GM21526 (cell line): ENCODE data around the gene LGALS3BP.

Experiments used
- ATAC-seq: cut with Tn5 transposase; IDR thresholded peaks from one replicate; pipeline ENCODE4 v1.9.1; 2021; ENCODE audit warnings: moderate library complexity; ENCODE audit not compliant: unreplicated experiment, low FRiP score

Gene LGALS3BP

GRCh38 chr17:78999947-79000395, 20.2 kb upstream of the LGALS3BP start:
- ATAC-seq = no peak

GRCh38 chr17:78999056-78999768, 19.5 kb upstream of the LGALS3BP start:
- no peak for ATAC-seq

GRCh38 chr17:78998311-78999055, 18.8 kb upstream of the LGALS3BP start:
- ATAC-seq = no peak

DNA sequence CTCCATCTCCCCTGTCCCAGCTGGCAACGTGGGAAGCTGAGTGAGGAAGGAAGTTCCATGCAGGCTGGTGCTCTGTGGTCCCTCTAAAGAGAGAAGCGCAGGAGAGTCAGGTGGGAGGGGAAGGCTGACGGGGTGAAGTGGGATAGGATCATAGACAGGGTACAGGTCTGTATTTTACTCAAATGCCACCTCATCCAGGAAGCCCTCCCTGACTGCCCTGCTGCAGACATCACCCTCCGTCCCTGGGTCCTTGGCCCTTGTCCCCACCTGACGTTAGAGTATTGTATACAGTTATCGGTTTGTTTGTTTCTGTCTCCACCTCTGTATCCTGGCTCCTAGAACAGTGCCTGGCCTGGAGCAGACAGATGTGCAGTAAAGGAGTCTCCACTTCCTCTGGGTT, 18.2 kb upstream of the LGALS3BP start:
- no peak for ATAC-seq

GRCh38 chr17:78997231-78997741, 17.6 kb upstream of the LGALS3BP start:
- no peak for ATAC-seq

GRCh38 chr17:78996781-78997201, 17.1 kb upstream of the LGALS3BP start:
- ATAC-seq = no peak

DNA sequence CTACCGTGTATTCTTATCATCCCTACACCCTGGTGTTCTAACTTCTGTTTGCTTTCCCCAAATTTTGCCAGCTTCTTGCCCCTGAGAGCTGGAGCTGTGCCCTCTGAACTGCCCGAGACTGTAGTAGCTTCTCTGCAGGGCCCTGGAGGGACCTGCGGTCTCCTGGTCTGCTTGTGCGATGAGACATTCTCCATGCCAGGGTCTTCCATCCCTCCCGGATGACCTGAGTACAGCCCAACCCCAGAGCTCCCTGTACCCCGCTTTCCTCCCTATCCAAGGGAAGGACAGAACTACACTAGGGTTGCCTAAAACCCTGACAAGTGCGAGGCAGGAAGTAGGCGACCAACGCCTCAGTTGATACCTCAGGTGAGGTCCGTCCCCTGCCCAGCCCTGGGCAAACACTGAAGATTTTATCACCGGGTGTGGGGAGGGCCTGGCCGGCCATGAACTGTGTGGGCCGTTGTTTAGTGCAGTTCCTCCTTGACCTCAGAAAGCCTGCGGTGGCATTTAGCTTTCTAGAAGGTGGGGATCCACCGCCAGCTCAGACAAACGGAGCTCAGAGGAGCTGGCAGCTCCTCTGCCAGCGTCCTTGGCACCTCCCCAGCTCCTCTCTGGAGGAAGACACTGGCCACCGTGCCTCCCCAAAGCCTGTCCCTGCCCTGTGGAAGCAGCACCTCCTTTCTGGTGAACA, 16.2 kb upstream of the LGALS3BP start:
- no peak for ATAC-seq

- ATAC-seq = no peak
Observed at GRCh38 chr17:78995022-78995760, 15.5 kb upstream of the LGALS3BP start.

- ATAC-seq = no peak
Observed at GRCh38 chr17:78993981-78994671, 14.4 kb upstream of the LGALS3BP start.

DNA sequence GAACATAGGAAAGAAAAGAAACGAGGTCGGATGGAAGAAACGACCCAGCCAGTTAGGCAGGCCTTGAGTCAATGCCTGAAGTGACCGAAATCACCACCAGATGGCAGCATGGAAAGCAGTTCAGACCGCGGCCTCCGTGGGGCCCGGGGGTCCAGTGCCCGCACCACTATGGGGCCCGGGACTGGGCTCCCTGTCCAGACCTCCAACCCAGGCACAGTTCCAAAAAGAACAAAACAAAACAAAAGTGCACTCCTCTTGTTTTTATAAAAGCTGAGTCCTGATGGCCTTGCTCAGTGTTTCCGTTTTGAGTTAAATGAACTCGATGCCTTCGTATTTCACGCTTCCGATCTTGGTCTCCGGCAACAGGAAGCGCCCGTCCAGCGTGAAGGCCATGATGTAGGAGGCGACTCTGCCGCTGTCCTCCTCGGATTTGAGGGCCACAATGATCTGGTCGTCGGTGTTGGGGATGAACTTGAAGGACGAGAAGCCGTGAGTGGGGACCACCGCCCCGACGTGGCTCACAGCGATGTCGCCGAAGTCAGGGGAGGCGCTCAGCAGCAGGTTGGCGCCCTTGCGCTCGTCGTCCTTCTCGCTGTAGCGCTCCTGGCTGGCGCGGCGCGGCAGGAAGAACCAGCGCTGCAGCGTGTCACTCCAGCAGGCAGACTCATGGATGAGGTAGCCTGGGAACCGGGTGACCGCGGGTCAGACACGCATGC, 13.7 kb upstream of the LGALS3BP start:
- no peak for ATAC-seq

DNA sequence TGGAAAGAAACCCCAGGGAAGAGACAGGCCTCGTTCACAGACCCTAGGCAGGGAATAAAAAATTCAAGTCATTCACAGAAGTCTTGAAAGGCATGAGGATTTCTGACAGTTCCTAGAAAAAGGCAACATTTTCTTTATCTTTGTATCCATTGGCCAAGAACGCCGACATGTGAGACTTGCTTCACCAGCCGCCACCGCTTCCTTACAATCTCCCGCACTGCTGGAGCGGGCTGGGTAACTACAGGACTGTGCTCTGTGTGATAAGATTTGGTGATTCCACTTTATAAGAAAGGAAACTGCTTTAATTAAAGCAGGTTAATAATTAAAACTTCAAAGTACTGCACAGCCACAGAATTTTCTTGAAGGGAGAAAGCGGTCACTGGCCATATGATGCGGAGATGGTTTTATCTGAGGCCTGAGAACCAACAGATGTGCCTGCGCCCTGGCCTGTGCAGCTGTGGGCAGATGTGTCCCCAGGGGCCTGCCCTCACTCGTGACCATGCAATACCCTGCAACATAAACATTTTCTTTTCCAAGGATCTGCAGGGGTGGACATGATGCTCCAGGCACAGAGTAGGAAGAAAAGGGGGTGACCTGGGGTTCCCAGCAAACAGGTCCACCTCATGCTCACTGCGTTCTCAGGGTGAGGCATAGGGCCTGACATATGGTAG, 13.0 kb upstream of the LGALS3BP start:
- ATAC-seq = no peak

GRCh38 chr17:78991906-78992532, 12.3 kb upstream of the LGALS3BP start:
- ATAC-seq = no peak

DNA sequence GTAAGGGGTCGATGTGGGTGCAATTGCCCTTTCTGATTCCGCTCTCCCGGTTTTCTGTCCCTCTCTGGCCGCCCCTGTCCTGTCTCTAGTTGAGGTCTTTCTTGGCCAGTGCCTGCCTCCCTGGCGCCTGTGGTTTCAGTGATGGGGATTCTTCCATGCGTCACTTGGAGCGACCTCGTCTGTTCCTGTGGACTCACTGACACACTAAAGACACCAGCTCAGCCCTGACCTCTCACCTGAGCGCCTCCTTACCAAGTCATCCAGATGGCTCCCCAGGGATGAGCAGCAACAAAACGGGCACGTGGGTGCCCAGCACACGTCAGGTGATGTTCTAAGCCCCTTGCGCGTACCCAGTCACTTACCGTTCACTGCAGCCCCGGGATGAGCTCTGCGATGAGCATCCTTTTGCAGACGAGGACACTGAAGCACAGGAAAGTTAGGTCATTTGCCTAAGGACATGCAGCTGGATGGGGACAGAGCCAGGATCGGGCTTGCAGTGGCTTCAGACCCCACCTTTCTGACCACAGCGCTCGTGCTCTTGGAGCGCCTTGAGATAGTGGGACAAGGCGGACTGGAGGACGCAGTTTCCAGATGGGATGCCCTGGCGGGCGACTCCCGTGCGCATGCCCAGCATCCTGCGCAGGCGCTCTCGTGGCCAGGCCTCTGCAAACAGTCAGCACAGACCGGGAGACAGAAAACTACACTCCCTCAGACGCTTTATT, 11.5 kb upstream of the LGALS3BP start:
- ATAC-seq = no peak

GRCh38 chr17:78990349-78991016, 10.8 kb upstream of the LGALS3BP start:
- ATAC-seq = no peak

DNA sequence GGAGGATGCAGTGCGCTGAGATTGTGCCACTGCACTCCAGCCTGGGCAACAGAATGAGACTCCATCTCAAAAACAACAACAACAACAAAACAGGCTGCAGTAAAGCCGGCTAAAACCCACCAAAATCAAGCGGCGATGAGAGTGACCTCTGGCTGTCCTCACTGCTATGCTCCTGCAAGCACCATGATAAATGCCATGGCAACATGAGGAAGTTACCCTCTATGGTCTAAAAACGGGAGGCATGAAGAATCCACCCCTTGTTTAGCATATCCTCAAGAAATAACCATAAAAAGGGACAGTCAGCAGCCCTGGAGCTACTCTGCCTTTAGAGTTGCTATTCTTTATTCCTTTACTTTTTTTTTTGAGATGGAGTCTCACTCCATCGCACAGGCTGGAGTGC, 8.4 kb upstream of the LGALS3BP start:
- ATAC-seq = no peak

GRCh38 chr17:78986649-78987328, 7.1 kb upstream of the LGALS3BP start:
- ATAC-seq = no peak
